K562 (cell line): Measurements from ENCODE around the gene DCUN1D3. TPM values are rescaled to one million over a fixed set of nuclear protein-coding genes. Genes with fewer than 3 reads are reported as not detected.
A peak's percentile ranks its signal among the peaks of the same experiment; 100 is the strongest.

Experiments used
- ATAC-seq: fragments of 200-7000 bp; cut with Tn5 transposase; 3 replicates; pipeline ENCODE4 v1.9.1; 2020; ENCODE audit warnings: moderate library complexity
- BruUV-seq: library from RNA; stranded (reverse); fragments of 400-500 nt; replicated peaks from 2 replicates; lab custom pipeline; 2021; lab: Mats Ljungman, UMichigan
- CTCF ChIA-PET: fragments of 300-600 bp; formaldehyde crosslinking; extraction: SDS; loops from one replicate; lab custom pipeline; 2021; ENCODE audit warnings: low intra/inter-chr PET ratio; lab: Yijun Ruan, JAX
- POLR2A ChIA-PET: fragments of 300-600, 350-650 bp; sonication (Branson Sonifier 250); formaldehyde crosslinking; extraction: SDS; loops from one replicate; lab custom pipeline; 2021; ENCODE audit warnings: antibody characterized with exemption, inconsistent platforms; lab: Yijun Ruan, JAX
- DNase-seq, 4 experiments: peaks; one replicate each; pipeline versions ENCODE4 v3.0.0 to v3.0.0-alpha.2; 2011 to 2018; ENCODE audit warnings: low spot score in 3 of 4, mixed read lengths in 3 of 4; ENCODE audit errors: extremely low read depth in 1 of 4
- FAIRE-seq: peaks from 2 replicates; lab custom pipeline; 2011; peaks lifted over from hg19 to GRCh38; lab: Jason Lieb, UNC
- H2AFZ ChIP-seq: 2 replicates; pipeline ENCODE4 v1.6.0; 2011; ENCODE audit warnings: low read depth, low read length, control low read depth, inconsistent platforms
- H3K27ac ChIP-seq: fragments of 200-600 bp; 3 replicates; pipeline ENCODE4 v1.8.0; 2011; ENCODE audit warnings: low read depth, mild to moderate bottlenecking, control low read depth, inconsistent platforms, low read length, moderate library complexity, mixed read lengths; ENCODE audit errors: extremely low read depth
- H3K27me3 ChIP-seq, 2 experiments: fragments of 300-600 bp in 1 of 2; 2 replicates in 1 of 2; 3 replicates in 1 of 2; pipeline versions ENCODE4 v1.6.0 to v1.8.0; 2011; ENCODE audit warnings: inconsistent platforms in 2 of 2, low read length in 2 of 2, mild to moderate bottlenecking in 1 of 2, mixed read lengths in 1 of 2, moderate library complexity in 1 of 2; ENCODE audit not compliant: control insufficient read depth in 2 of 2, insufficient read depth in 2 of 2
- H3K36me3 ChIP-seq: fragments of 300-600 bp; 3 replicates; pipeline ENCODE4 v1.8.0; 2011; ENCODE audit warnings: mild to moderate bottlenecking, low read length, inconsistent platforms; ENCODE audit not compliant: control insufficient read depth, insufficient read depth
- H3K4me1 ChIP-seq, 2 experiments: fragments of 200-600 bp in 1 of 2; replicated peaks in 1 of 2; 2 replicates in 1 of 2; 3 replicates in 1 of 2; pipeline versions ENCODE4 v1.5.1 to v1.8.0; 2011; ENCODE audit warnings: inconsistent platforms in 2 of 2, low read length in 2 of 2, mild to moderate bottlenecking in 1 of 2, mixed read lengths in 1 of 2, moderate library complexity in 1 of 2; ENCODE audit not compliant: control insufficient read depth in 2 of 2, insufficient read depth in 2 of 2
- H3K4me2 ChIP-seq: 2 replicates; pipeline ENCODE4 v1.6.1; 2011; ENCODE audit warnings: low read length, control low read depth, inconsistent platforms, mixed read lengths; ENCODE audit not compliant: insufficient read depth
- H3K4me3 ChIP-seq: fragments of 200-600 bp; sonication (generic), shearing (Covaris generic); 2 replicates; pipeline ENCODE4 v1.5.1; 2016; ENCODE audit warnings: control low read depth, inconsistent platforms
- H3K79me2 ChIP-seq: fragments of 200-600 bp; 3 replicates; pipeline ENCODE4 v1.8.0; 2011; ENCODE audit warnings: low read length, inconsistent platforms; ENCODE audit not compliant: control insufficient read depth, insufficient read depth
- H3K9ac ChIP-seq, 2 experiments: 2 replicates each; pipeline versions ENCODE4 v1.6.0 to v1.6.1; 2011; ENCODE audit warnings: low read depth in 2 of 2, low read length in 2 of 2, control low read depth in 1 of 2, inconsistent platforms in 1 of 2, mild to moderate bottlenecking in 1 of 2, mixed read lengths in 1 of 2; ENCODE audit not compliant: insufficient read depth in 1 of 2
- H3K9me1 ChIP-seq: one replicate; pipeline ENCODE4 v1.6.0; 2011; ENCODE audit warnings: inconsistent platforms, mild to moderate bottlenecking, low read length, moderate library complexity; ENCODE audit not compliant: control insufficient read depth, insufficient read depth
- H3K9me3 ChIP-seq: replicated peaks from 2 replicates; pipeline ENCODE4 v1.5.1; 2011; ENCODE audit warnings: low read depth, low read length, inconsistent platforms; ENCODE audit not compliant: control insufficient read depth, insufficient read depth
- H4K20me1 ChIP-seq: replicated peaks from 2 replicates; pipeline ENCODE4 v1.6.1; 2011; ENCODE audit warnings: low read length, inconsistent platforms, mixed read lengths; ENCODE audit not compliant: control insufficient read depth, insufficient read depth
- BCOR ChIP-seq: fragments of 450-650 bp; IDR thresholded peaks from 2 replicates; pipeline ENCODE4 v1.6.1; 2016
- E2F3 ChIP-seq: fragments of 250-450 bp; sonication (Bioruptor Pico); IDR thresholded peaks from 2 replicates; pipeline ENCODE4 v1.4.0; 2020; ENCODE audit warnings: mild to moderate bottlenecking
- IFI16 ChIP-seq: fragments of 250-450 bp; sonication (Bioruptor Pico); IDR thresholded peaks from 2 replicates; pipeline ENCODE4 v2.1.2; 2022; ENCODE audit warnings: mild to moderate bottlenecking, inconsistent platforms
- KDM1A ChIP-seq, 2 experiments: fragments of 450-650 bp; IDR thresholded peaks; 2 replicates each; pipeline ENCODE4 v1.6.1; 2016; ENCODE audit warnings: mild to moderate bottlenecking in 2 of 2
- RBM25 ChIP-seq: fragments of 200-400 bp; formaldehyde crosslinking; IDR thresholded peaks from 2 replicates; pipeline ENCODE4 v1.6.1; 2018; ENCODE audit warnings: low read length, low read depth, moderate library complexity; ENCODE audit not compliant: severe bottlenecking
- ZNF146 ChIP-seq: IDR thresholded peaks from one replicate; pipeline ENCODE4 v1.6.1; 2018; ENCODE audit warnings: missing compliant biosample characterization; ENCODE audit not compliant: unreplicated experiment
- WGBS: fragments of 100-300 bp; shearing (Covaris generic); methylation state at CpG from one replicate; pipeline ENCODE4 v1.1.6; 2016; ENCODE audit warnings: low coverage, mixed read lengths; ENCODE audit not compliant: insufficient coverage; ENCODE audit errors: missing lambda C conversion rate; 5-methylcytosine and 5-hydroxymethylcytosine counted together
- in situ Hi-C: fragments of 300-500 bp; cut with MboI; formaldehyde crosslinking; loops from 4 replicates; pipeline ENCODE4 v1.15.0; 2018; ENCODE audit warnings: inconsistent platforms, mixed read lengths
- intact Hi-C: fragments of 100-400 bp; cut with micrococcal nuclease; formaldehyde crosslinking; loops from 2 replicates; pipeline ENCODE4 v1.14.2; 2022
- polyA plus RNA-seq, 8 experiments: library from polyadenylated mRNA; depleted of rRNA in 4 of 8; stranded (reverse) in 5 of 8; unstranded in 3 of 8; fragments of >200 nt; fragmentation: Nextera tagmentation in 2 of 8; fragmentation: Illumina TruSeq in 1 of 8; extraction: Ambion mirVana in 2 of 8; extraction: Trizol in 1 of 8; gene quantifications; 2 replicates each; pipeline versions ENCODE4 v1.2.1 to v1.2.3, GENCODE V29; 2011 to 2014; ENCODE audit warnings: inconsistent platforms in 1 of 8, missing spikeins in 1 of 8
- total RNA-seq, 7 experiments: library from RNA; depleted of rRNA in 6 of 7; stranded (reverse); fragments of >200 nt in 6 of 7; fragmentation: Illumina TruSeq in 2 of 7; extraction: Trizol in 2 of 7; gene quantifications; 2 replicates each; pipeline versions ENCODE4 v1.2.1 to v1.2.3, GENCODE V29; 2011 to 2021; ENCODE audit warnings: low replicate concordance in 1 of 7
- TF ChIP-seq, protein P1 (sequence below): sonication (generic); formaldehyde crosslinking; IDR thresholded peaks from 2 replicates; pipeline ENCODE4 v1.8.0; 2022; ENCODE audit warnings: mild to moderate bottlenecking, low read depth, missing genetic modification reagents
- TF ChIP-seq, protein P2 (sequence below): IDR thresholded peaks from 2 replicates; pipeline ENCODE4 v1.6.1; 2016; ENCODE audit warnings: missing genetic modification characterization, missing compliant biosample characterization

Gene DCUN1D3
- total and polyA plus RNA-seq, 9 of the 15 experiments (the other 6 are each of a cell fraction or from before 2014, with no cell fraction given): 1.0 to 4.7 (median 2.2) TPM

DNA sequence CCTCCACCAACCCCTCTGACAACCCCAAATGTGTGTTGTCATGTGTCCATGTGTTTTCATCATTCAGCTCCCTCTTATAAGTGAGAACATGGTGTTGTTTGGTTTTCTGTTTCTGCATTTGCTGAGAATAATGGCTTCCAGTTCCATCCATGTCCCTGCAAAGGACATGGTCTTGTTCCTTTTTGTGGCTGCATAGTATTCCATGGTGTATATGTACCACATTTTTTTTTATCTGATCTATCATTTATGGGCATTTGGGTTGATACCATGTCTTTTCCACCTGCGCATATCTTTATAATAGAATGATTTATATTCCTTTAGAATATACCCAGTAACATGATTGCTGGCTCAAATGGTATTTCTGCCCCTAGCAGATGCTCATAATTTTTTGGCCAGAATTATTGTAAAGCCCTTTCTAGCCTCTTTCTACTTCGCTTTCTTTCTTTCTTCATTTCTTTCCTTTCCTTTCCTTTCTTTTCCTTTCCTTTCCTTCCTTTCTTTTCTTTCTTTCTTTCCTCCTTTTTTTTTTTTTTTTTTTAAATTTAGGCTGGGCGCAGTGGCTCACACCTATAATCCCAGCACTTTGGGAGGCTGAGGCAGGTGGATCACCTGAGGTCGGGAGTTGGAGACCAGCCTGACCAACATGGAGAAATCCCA is 81.1 kb downstream of the DCUN1D3 start:
- Histone ChIP-seq H3K9me3 (no peaks in the 10 kb centered on the region), H3K27me3 (no peaks in the 10 kb centered on the region), H3K4me1 (no peaks in the 10 kb centered on the region), H3K79me2 (no peaks in the 10 kb centered on the region), H3K36me3 (peaks cover 81% of the 10 kb centered on the region; the same call in 2 of the 3 replicates), H2AFZ (no peak overlapping the region), H3K27ac (no peak overlapping the region), H4K20me1 (no peaks in the 10 kb centered on the region), H3K9me1 (no peaks in the 10 kb centered on the region), H3K4me3 (no peak overlapping the region), H3K9ac (no peak overlapping the region), H3K4me2 (no peak overlapping the region)
- intact Hi-C loops: no loop called here
- POLR2A ChIA-PET: interaction anchor here (0.6 to 1.6 kb wide), 5 partner anchors 11 to 19 kb away, joined by 3 to 5 read pairs (median 4); partner anchors contain the start of genes ERI2 and REXO5
- ATAC-seq (no peak), FAIRE-seq (no peak), DNase-seq (no peak)
- no TSS peak for BruUV-seq
- 86% methylated on average over 3 of the region's 4 CpGs for WGBS
- CTCF ChIA-PET: interaction anchor here (0.6 kb wide), 1 partner anchor 265 kb away, joined by 6 read pairs; no protein-coding TSS in a partner anchor
- 0 out of 4 replicates have a peak, but pooled peaks of 1 of the 2 experiments have one; percentile 9 for TF ChIP-seq KDM1A (IDR thresholded peaks at IDR 0.05)
- peak; percentile 95 for TF ChIP-seq ZNF146 (CRISPR knock-in tag)
- TF ChIP-seq, protein P1, sequence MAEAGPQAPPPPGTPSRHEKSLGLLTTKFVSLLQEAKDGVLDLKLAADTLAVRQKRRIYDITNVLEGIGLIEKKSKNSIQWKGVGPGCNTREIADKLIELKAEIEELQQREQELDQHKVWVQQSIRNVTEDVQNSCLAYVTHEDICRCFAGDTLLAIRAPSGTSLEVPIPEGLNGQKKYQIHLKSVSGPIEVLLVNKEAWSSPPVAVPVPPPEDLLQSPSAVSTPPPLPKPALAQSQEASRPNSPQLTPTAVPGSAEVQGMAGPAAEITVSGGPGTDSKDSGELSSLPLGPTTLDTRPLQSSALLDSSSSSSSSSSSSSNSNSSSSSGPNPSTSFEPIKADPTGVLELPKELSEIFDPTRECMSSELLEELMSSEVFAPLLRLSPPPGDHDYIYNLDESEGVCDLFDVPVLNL (CRISPR knock-in tag): no peak
- peak; percentile 49 for TF ChIP-seq RBM25
- TF ChIP-seq E2F3 (CRISPR knock-in tag): no peak
- TF ChIP-seq, protein P2, sequence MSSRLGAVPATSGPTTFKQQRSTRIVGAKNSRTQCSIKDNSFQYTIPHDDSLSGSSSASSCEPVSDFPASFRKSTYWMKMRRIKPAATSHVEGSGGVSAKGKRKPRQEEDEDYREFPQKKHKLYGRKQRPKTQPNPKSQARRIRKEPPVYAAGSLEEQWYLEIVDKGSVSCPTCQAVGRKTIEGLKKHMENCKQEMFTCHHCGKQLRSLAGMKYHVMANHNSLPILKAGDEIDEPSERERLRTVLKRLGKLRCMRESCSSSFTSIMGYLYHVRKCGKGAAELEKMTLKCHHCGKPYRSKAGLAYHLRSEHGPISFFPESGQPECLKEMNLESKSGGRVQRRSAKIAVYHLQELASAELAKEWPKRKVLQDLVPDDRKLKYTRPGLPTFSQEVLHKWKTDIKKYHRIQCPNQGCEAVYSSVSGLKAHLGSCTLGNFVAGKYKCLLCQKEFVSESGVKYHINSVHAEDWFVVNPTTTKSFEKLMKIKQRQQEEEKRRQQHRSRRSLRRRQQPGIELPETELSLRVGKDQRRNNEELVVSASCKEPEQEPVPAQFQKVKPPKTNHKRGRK (tag): peak; percentile 88
- no peak for TF ChIP-seq IFI16 (CRISPR knock-in tag)
- peak; percentile 9; the same call in 1 of the 2 replicates for TF ChIP-seq BCOR
- in situ Hi-C loops: no loop called here
